Measurements from ENCODE around the gene RAD51AP2.
A peak's percentile ranks its signal among the peaks of the same experiment; 100 is the strongest.

Gene RAD51AP2

DNA sequence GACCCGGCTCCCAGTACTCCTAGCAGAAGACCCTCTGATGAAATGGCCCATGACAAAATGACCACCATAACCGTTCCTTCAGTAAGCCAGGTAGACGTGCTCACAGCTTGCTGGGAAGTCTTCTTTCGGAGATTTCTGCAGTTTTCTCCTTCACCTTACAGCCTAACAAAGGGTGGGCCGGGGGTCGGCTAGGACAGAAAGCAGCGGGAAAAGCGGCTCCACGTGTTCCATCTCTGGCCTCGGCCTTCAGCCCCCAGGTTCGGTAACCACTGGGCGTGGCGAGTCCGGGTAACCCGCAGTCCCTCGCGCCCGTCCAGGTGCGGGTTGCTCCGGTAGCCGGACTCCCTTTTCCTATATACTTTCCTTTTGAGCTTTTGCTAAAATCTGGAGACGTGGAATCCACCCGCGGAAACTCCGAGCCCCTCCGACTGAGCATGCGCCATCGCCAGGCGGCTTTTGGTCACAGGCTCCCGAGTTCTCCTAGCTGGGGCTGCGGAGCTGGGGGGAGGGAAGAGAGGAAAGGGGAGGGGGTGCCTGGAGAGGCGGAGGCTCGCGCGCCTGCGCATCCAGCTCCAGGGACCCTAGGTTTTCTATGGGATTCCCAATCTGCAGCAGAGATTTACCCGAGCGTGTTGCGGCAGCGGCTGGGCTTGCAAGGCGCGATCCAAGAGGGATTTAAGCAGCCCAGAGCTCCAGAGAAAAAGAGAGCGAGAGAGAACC is 22.0 kb upstream of the RAD51AP2 start, which contains the start of gene VSNL1:
Gene VSNL1 (plus strand): TSS at position 604 of the 720 bp plus-strand sequence. CDS start 51,379 bp downstream, outside the sequence.
- TF ChIP-seq ESRRG (CRISPR knock-in tag; IDR thresholded peaks at IDR 0.05) = no peak
- TF ChIP-seq TSHZ2 (CRISPR knock-in tag; IDR thresholded peaks at IDR 0.05) = peak; percentile 8; the same call in 1 of the 2 replicates
- no peak for TF ChIP-seq RARB (CRISPR knock-in tag; IDR thresholded peaks at IDR 0.05)
- TF ChIP-seq ZFP3 (CRISPR knock-in tag; IDR thresholded peaks at IDR 0.05) = no peak
- TF ChIP-seq CSDC2 (CRISPR knock-in tag; IDR thresholded peaks at IDR 0.05) = 0 out of 2 replicates have a peak, but pooled peaks have one; percentile 29
- TF ChIP-seq ZNF70 (CRISPR knock-in tag; IDR thresholded peaks at IDR 0.05) = no peak
- no peak for TF ChIP-seq ZC3H10 (CRISPR knock-in tag; IDR thresholded peaks at IDR 0.05)
- TF ChIP-seq GLIS3 (CRISPR knock-in tag; IDR thresholded peaks at IDR 0.05) = no peak
- TF ChIP-seq ZNF565 (CRISPR knock-in tag; conservative IDR thresholded peaks at IDR 0.05; ENCODE audit: low read depth) = no peak
- TF ChIP-seq OSR1 (CRISPR knock-in tag; IDR thresholded peaks at IDR 0.05) = no peak
- peak; percentile 74 for ATAC-seq

- TF ChIP-seq, protein P1, sequence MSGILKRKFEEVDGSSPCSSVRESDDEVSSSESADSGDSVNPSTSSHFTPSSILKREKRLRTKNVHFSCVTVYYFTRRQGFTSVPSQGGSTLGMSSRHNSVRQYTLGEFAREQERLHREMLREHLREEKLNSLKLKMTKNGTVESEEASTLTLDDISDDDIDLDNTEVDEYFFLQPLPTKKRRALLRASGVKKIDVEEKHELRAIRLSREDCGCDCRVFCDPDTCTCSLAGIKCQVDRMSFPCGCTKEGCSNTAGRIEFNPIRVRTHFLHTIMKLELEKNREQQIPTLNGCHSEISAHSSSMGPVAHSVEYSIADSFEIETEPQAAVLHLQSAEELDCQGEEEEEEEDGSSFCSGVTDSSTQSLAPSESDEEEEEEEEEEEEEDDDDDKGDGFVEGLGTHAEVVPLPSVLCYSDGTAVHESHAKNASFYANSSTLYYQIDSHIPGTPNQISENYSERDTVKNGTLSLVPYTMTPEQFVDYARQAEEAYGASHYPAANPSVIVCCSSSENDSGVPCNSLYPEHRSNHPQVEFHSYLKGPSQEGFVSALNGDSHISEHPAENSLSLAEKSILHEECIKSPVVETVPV (CRISPR knock-in tag; IDR thresholded peaks at IDR 0.05) = no peak
- TF ChIP-seq SNAI2 (CRISPR knock-in tag; IDR thresholded peaks at IDR 0.05) (no peak), ISL1 (CRISPR knock-in tag; IDR thresholded peaks at IDR 0.05) (no peak), PPARA (CRISPR knock-in tag; IDR thresholded peaks at IDR 0.05; ENCODE audit: borderline replicate concordance) (no peak), ZNF70 (CRISPR knock-in tag; IDR thresholded peaks at IDR 0.05) (no peak), RARB (CRISPR knock-in tag; IDR thresholded peaks at IDR 0.05) (no peak), ZFP3 (CRISPR knock-in tag; IDR thresholded peaks at IDR 0.05) (no peak), TSHZ2 (CRISPR knock-in tag; IDR thresholded peaks at IDR 0.05) (no peak), ZNF8 (CRISPR knock-in tag; IDR thresholded peaks at IDR 0.05) (no peak), ZNF565 (CRISPR knock-in tag; conservative IDR thresholded peaks at IDR 0.05; ENCODE audit: low read depth) (no peak), CSDC2 (CRISPR knock-in tag; IDR thresholded peaks at IDR 0.05) (no peak), ESRRG (CRISPR knock-in tag; IDR thresholded peaks at IDR 0.05) (no peak), TOX (CRISPR knock-in tag; IDR thresholded peaks at IDR 0.05; ENCODE audit: borderline replicate concordance) (no peak), ARNTL (CRISPR knock-in tag; IDR thresholded peaks at IDR 0.05; ENCODE audit: borderline replicate concordance, low read depth) (no peak), BACH2 (CRISPR knock-in tag; IDR thresholded peaks at IDR 0.05; ENCODE audit: borderline replicate concordance) (no peak), ZC3H10 (CRISPR knock-in tag; IDR thresholded peaks at IDR 0.05) (no peak), PATZ1 (CRISPR knock-in tag; IDR thresholded peaks at IDR 0.05; ENCODE audit: borderline replicate concordance) (no peak)
- TF ChIP-seq, protein P2, sequence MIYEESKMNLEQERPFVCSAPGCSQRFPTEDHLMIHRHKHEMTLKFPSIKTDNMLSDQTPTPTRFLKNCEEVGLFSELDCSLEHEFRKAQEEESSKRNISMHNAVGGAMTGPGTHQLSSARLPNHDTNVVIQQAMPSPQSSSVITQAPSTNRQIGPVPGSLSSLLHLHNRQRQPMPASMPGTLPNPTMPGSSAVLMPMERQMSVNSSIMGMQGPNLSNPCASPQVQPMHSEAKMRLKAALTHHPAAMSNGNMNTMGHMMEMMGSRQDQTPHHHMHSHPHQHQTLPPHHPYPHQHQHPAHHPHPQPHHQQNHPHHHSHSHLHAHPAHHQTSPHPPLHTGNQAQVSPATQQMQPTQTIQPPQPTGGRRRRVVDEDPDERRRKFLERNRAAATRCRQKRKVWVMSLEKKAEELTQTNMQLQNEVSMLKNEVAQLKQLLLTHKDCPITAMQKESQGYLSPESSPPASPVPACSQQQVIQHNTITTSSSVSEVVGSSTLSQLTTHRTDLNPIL (CRISPR knock-in tag; IDR thresholded peaks at IDR 0.05; ENCODE audit: low read depth) = no peak
- TF ChIP-seq, protein P3, sequence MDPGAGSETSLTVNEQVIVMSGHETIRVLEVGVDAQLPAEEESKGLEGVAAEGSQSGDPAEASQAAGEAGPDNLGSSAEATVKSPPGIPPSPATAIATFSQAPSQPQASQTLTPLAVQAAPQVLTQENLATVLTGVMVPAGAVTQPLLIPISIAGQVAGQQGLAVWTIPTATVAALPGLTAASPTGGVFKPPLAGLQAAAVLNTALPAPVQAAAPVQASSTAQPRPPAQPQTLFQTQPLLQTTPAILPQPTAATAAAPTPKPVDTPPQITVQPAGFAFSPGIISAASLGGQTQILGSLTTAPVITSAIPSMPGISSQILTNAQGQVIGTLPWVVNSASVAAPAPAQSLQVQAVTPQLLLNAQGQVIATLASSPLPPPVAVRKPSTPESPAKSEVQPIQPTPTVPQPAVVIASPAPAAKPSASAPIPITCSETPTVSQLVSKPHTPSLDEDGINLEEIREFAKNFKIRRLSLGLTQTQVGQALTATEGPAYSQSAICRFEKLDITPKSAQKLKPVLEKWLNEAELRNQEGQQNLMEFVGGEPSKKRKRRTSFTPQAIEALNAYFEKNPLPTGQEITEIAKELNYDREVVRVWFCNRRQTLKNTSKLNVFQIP (CRISPR knock-in tag; IDR thresholded peaks at IDR 0.05; ENCODE audit: borderline replicate concordance, low read depth) = no peak
- ATAC-seq = peak; percentile 18
Observed at GRCh38 chr2:17539611-17540092, 21.4 kb upstream of the RAD51AP2 start.
